Panc1 (cell line): Measurements from ENCODE around the gene CCDC183.

Experiments
- POLR2AphosphoS5 ChIP-seq: IDR thresholded peaks from 2 replicates; pipeline ENCODE4 v1.6.1; 2012; ENCODE audit warnings: mild to moderate bottlenecking, low read depth, low read length, moderate library complexity
- TF ChIP-seq, protein P1 (sequence below): fragments of 450-650 bp; IDR thresholded peaks from 2 replicates; pipeline ENCODE4 v1.5.1; 2017; ENCODE audit warnings: mild to moderate bottlenecking
- TF ChIP-seq, protein P2 (sequence below), 2 experiments: IDR thresholded peaks; 2 replicates each; pipeline ENCODE4 v1.6.1; 2011 to 2012; ENCODE audit warnings: low read depth in 2 of 2, control low read depth in 1 of 2, low read length in 1 of 2, mild to moderate bottlenecking in 1 of 2, moderate library complexity in 1 of 2; ENCODE audit not compliant: insufficient read depth in 1 of 2

GRCh38 chr9:136771907-136772415 lies 24.2 kb upstream of the CCDC183 start:
- TF ChIP-seq, protein P1, sequence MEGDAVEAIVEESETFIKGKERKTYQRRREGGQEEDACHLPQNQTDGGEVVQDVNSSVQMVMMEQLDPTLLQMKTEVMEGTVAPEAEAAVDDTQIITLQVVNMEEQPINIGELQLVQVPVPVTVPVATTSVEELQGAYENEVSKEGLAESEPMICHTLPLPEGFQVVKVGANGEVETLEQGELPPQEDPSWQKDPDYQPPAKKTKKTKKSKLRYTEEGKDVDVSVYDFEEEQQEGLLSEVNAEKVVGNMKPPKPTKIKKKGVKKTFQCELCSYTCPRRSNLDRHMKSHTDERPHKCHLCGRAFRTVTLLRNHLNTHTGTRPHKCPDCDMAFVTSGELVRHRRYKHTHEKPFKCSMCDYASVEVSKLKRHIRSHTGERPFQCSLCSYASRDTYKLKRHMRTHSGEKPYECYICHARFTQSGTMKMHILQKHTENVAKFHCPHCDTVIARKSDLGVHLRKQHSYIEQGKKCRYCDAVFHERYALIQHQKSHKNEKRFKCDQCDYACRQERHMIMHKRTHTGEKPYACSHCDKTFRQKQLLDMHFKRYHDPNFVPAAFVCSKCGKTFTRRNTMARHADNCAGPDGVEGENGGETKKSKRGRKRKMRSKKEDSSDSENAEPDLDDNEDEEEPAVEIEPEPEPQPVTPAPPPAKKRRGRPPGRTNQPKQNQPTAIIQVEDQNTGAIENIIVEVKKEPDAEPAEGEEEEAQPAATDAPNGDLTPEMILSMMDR: no peak
- TF ChIP-seq POLR2AphosphoS5: no peak
- TF ChIP-seq, protein P2, sequence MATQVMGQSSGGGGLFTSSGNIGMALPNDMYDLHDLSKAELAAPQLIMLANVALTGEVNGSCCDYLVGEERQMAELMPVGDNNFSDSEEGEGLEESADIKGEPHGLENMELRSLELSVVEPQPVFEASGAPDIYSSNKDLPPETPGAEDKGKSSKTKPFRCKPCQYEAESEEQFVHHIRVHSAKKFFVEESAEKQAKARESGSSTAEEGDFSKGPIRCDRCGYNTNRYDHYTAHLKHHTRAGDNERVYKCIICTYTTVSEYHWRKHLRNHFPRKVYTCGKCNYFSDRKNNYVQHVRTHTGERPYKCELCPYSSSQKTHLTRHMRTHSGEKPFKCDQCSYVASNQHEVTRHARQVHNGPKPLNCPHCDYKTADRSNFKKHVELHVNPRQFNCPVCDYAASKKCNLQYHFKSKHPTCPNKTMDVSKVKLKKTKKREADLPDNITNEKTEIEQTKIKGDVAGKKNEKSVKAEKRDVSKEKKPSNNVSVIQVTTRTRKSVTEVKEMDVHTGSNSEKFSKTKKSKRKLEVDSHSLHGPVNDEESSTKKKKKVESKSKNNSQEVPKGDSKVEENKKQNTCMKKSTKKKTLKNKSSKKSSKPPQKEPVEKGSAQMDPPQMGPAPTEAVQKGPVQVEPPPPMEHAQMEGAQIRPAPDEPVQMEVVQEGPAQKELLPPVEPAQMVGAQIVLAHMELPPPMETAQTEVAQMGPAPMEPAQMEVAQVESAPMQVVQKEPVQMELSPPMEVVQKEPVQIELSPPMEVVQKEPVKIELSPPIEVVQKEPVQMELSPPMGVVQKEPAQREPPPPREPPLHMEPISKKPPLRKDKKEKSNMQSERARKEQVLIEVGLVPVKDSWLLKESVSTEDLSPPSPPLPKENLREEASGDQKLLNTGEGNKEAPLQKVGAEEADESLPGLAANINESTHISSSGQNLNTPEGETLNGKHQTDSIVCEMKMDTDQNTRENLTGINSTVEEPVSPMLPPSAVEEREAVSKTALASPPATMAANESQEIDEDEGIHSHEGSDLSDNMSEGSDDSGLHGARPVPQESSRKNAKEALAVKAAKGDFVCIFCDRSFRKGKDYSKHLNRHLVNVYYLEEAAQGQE (IDR thresholded peaks at IDR 0.05; ENCODE audit: insufficient read depth in 1 of 2, low read depth in 2 of 2, low read length in 1 of 2): no peak
